DLD1 (cell line): ENCODE results near the gene SAE1.
"Not testable (repeated sequence)": the region's sequence is repeated elsewhere in the genome, so short reads cannot be mapped to it uniquely, and the experiment has no call there.

ENCODE experiments used
- in situ Hi-C: cut with HindIII; loops from 2 replicates; pipeline ENCODE4 v1.10.0; 2017; ENCODE audit warnings: low sequenced_read_pairs

SAE1 gene

DNA sequence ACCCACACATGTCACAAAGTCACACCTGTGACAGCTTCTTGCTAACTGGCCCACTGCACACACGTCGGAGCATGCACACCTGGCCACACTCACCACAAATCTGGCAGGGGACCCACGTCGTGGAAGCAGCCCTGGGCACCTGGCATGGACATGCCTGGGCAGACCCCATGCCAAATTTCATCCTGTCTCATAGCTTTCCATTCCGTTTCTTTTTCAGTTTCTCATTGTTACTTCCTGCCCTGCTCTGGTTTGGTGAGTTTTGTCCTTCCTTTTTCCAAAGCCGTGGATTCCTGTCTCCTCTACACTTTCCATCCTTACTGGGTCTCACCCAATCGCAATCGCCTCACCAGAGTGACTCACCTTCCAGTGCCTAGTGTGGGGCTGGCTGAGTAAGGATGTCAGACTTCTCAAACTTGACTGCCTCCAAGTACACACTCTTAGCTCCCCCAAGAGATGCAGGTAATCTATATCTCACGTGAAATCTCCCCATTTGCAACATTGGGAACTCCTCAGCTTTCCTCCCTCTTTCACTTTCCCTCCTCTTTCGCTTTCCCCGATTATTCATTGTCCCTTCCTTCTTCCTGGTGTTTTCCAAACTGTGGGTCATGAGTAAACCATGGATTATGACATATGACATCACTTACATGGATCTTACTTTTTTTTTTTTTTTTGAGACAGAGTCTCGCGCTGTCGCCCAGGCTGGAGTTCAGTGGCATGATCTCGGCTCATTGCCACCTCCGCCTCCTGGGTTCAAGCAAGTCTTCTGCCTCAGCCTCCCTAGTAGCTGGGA is 102.0 kb downstream of the SAE1 start:
- in situ Hi-C loops: no loop called here

DNA sequence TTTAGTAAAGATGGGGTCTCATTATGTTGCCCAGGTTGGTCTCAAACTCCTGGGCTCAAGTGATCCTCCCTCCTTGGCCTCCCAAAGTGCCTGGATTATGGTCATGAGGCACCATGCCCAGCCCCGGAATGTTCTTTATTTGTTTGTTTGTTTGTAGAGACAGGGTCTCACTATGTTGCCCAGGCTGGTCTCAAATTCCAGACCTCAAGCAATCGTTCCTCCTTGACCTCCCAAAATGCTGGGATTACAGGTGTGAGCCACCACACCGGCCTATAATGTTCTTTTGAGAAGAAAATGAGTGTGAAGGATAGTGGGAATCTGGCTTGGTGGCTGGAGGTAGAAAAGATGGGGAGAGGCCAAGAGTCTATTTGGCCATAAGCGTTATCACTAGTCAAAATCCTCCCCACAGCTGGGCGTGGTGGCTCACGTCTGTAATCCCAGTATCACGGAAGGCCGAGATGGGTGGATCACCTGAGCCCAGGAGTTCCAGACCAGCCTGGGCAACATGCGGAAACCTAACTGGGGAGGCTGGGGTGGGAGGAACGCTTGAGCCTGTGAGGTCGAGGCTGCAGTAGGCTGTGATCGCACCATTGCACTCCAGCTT is 105.5 kb downstream of the SAE1 start:
- in situ Hi-C loops: no loop called here

DNA sequence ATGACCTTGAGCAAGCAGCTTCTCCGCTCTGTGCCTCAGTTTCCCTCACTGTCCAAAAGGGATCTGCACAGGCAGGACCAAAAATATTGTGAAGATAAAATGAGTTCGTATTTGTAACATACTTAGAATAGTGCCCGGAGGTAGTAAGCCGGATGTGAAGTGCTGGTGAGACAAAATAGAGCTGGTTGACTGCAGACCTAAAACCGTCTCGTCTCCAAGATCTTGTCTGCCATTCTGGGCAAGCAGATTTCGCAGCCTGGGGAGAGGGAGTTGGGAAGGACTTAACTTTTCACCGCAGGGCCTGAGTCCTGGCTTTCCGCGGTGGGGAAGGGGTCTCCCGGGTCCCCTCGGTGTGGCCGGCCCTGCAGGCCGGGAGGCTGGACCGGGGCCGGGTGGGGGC is 108.5 kb downstream of the SAE1 start:
- in situ Hi-C loops: no loop called here

DNA sequence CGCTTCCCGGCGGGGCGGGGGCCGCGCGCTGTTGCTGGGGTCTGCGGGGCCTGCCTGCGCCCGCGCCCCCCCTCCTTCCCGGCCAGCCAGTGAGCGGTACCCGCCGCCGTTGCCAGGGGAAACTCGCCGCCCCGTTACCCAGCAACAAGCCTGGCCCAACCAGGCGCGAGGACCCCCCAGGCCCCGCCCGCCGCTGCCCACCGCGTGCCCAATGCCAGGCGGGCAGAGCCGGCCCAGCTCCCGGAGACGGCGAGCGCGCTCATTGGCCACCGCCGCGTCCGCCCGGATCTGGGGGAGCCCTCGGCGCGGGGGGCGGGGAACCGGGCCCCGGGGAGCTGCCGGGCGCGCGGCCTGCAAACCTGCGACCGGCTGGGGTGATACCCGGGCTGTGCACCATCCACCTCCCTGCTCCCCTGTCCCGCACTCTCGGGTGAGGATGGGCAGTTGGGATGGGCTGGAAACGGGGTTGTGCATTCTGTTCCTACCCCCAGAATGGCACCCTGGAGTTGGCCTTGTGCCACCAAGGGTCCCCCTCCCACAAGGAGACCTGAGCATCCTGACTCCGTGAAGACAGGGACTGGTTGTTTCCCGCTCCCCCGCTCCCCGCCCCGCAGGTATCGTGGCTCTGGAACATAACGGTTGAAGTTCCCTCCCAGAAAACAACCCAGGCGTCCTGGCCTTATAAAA is 109.1 kb downstream of the SAE1 start:
- in situ Hi-C loops: no loop called here

DNA sequence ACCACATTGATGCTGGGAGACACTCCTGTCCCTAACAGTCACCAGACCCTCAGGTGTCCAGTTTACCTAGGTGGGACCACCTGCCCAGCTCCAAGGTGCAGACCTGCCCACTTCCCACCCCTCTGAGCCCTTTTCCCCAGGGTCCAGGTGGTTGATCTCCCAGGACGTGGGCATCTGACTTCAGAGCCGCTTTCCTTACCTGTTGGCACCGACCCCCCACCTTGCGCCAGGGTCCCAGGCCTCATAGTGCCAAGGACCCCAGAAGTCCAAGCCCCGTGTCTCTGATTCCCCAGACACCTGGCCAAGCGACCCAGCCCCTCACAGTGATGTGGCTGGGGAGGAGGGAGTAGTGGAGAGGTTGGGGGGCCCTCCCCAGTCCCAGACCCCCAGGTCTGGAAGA is 109.9 kb downstream of the SAE1 start:
- in situ Hi-C loops: no loop called here

DNA sequence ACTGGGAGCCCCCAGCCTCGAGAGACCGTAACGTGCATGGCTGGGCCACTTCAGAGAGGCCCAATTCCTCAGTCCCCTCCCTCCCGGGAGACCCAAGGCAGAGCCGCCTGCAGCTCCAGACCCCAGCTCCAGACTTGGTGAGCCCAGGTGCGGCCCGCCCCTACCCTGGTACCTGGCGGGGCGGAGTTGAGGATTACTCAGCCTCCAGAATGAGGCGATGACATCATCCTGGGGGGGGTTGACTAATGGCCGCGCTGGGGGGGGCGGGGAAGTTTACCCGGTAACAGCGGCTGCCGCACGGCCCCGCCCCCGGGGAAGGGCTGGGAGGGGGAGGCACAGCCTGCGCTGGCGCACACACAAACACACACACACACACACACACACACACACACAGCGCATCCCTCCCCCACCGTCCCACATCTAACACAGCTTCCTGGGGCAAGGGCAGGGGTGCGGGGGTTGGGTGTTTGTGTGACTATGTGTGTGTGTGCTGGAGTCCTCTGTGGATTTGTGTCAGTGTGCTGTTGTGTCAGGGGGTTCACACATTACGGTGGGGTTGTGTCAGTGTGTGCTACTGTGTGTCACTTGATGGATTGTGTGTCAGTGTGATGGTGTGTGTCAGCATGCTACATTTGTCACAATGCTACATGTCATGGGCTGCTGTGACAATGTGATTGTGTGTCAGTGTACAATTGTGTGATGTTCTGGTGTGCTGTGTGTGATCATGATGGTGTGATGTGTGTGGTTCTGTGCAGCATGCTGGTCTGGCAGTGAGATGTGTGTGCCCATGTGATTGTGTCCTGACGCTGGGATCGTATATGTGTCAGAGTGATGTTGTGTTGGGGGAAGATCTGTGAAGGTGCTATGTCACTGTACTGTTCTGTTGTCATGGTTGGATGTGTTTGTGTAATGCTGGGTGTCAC is 110.6 kb downstream of the SAE1 start:
- in situ Hi-C loops: no loop called here

DNA sequence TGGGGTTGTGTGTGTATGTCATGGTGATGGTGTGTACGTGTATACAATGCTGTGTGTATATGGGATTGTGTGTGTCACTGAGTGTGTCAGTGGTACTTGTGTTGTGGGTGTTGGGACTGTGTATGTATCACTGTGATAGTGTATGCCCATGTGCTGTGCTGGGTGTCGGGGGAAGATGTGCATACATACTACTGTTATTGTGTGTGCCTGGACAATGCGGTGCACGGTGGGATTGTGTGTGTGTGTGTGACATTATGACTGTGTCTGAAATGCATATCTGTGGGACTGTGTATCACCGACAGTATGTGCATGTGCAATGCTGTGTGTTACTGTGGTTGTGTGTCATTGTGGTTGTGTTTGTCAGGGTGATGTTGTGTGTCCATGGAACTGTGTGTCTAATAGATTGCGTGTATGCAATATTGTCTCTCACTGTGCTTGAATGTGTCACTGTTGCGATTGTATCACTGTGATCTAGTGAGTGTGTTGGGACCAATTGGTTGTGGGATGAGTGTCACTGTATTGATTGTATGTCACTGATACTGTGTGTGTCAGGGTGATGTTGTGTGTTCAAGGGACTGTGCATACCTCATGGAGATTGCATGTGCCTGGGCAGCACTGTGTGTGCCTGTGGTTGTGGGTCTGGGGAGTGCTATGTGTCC is 111.4 kb downstream of the SAE1 start:
- in situ Hi-C loops: no loop called here

DNA sequence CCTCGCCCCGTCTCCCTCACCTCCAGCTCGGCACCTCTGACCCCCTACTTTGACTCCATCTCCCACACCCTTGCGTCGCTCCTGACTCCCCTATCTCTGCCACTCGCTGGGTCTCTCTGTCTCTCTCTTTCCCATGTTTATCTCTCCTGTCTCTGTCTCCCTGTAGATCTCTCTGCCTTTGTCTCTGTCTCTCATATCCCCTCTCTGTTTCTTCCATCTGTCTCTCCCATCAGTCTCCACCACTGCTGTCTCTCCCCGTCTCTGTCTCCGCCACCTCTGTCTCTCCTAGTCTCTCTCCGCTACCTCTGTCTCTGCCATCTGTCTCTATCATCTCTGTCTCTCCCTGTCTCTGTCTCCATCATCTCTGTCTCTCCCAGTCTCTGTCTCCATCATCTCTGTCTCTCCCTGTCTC is 112.7 kb downstream of the SAE1 start:
- in situ Hi-C loops: no loop called here

DNA sequence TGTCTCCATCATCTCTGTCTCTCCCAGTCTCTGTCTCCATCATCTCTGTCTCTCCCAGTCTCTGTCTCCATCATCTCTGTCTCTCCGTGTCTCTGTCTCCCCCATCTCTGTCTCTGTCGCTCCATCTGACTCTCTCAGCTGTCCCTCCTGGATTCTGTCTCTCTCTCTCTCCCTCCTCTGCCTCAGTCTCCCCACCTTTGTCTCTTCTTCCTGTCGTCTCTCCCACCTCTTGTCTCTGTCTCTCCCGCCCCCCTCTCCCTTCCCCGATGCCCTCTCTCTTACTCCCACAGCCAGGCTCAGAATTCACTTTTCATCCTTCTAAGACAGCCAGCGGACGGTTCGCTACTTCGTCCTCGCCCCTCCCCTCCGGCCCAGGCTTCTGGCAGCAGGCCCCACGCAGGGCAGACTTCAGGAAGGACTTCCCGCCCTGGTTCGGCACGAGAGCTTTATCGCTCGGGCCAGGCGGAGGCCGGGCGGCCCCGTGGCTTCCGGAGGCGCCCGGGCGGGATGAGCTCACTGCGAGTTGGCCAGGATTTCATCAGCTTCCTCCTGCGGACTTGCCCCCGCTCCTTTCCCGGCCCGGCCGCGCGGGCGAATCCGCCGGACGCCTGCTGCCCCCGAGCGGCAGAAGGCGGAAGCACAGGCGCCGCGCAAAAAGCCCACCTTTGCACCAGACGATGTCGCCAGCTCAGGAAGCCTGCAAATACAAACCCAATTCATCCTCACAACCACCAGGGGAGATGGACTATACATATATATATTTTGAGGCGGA is 113.3 kb downstream of the SAE1 start:
- in situ Hi-C loops: no loop called here

DNA sequence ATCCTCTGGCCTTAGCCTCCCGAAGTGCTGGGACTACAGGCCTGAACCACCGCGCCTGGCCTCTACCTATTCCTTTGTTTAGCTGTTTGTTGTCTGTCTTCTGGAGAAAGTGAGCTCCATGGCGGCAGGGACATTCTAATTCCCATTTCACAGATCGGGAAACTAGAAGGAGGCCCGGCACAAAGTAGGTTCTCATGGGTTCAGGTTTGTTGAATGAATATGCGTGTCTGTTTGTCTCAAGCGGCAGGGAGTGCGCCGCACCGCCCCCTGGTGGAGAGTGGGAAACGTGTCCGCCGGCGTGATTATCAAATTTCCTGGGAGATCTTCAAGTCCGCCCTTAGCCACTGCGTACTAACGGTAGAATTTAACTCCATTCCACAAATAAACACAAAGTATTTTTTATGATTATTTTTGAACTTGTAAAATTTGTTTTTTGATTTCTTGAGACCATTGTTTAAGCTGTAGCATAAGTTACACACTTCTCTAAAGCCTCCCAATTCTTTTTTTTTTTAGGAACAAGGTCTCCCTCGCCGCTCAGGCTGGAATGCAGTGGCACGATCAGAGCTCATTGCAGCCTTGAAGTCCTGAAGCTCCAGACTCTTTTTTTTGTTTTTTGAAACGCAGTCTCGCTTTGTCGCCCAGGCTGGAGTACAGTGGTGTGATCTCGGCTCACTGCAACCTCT is 116.8 kb downstream of the SAE1 start:
- in situ Hi-C loops: no loop called here

DNA sequence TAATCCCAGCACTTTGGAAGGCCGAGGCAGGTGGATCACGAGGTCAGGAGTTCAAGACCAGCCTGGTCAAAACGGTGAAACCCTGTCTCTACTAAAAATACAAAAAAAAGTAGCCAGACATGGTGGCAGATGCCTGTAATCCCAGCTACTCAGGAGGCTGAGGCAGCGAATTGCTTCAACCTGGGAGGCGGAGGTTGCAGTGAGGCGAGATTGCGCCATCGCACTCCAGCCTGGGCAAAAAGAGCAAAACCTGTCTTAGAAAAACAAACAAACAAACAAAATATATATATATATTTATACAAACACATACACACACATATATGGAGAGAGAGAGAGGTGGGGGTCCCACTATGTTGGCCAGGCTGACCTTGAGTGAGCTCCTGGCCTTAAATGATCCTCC is 122.4 kb downstream of the SAE1 start:
- in situ Hi-C loops: not testable (repeated sequence)

DNA sequence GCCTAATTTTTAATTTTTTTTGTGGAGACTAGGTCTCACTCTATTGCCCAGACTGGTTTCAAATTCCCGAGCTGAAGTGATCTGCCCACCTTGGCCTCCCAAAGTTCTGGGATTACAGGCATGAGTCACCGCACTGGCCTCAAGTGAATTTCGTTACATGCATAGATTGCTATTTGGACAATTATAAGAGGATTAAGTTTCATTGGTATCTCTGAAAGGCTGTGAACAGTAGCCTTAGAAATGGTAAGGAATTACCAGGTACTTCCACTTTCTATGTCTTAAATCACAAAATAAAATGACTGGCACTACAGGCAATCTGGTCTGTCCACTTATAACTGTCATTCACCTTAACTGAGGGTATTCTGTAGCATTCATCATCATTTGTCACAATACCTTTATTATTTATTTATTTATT is 122.8 kb downstream of the SAE1 start:
- in situ Hi-C loops: no loop called here

DNA sequence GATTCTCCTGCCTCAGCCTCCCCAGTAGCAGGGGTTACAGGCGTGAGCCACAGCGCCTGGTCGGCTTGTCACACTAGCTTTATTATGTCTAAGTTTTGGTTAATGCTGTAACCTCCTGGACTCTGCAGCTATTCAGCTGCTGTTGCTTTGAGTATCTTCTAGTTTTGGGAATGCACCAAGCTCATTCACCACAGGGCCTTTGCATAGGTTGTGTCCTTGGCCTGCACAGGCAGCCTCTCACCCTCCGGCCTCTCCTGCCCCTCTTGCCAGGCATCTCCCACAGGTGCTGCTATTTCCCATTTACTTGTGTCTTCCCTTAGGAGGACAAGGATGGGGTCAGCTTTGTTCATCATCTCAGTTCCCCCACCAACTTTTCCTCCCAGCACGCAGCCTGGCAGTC is 123.3 kb downstream of the SAE1 start:
- in situ Hi-C loops: no loop called here

DNA sequence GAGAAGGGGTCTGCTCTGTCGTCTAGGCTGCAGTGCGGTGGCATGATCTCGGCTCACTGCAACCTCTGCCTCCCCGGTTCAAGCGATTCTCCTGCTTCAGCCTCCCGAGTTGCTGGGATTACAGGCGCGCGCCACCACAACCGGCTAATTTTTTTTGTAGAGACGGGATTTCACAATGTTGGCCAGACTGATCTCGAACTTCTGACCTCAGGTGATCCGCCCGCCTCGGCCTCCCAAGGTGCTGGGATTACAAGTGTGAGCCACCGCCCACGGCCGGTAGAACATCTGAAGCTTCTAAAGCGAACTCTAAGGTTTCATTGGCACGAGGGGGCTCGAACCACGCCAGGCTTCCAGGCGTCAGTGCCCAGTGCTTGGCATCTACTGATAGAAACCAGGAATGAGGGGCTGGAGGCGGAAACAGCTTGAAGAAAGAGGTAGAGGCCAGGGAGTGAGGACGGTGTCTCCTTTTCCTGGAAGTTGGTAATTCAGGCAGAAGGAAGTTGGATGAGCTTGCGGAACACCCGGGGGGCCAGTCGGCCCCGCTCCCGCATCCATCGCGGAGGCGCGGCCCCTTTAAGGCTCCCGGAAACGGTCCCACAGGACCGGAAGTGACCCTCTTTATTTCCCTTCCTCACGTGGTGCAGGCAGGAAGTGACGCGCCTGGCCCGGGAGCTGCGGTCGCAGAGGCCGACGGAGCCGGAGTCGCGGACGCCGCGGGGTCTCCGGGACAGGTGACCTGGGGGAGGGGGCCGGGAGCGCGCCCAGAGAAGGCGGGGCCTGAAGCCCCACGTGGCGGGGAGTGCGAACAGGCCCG is 125.5 kb downstream of the SAE1 start, which contains the start of gene CCDC9:
TSS of gene CCDC9 (plus strand) at position 647 of the 814 bp plus-strand sequence. CDS start 1,876 bp downstream, outside the sequence.
- in situ Hi-C loops: no loop called here

DNA sequence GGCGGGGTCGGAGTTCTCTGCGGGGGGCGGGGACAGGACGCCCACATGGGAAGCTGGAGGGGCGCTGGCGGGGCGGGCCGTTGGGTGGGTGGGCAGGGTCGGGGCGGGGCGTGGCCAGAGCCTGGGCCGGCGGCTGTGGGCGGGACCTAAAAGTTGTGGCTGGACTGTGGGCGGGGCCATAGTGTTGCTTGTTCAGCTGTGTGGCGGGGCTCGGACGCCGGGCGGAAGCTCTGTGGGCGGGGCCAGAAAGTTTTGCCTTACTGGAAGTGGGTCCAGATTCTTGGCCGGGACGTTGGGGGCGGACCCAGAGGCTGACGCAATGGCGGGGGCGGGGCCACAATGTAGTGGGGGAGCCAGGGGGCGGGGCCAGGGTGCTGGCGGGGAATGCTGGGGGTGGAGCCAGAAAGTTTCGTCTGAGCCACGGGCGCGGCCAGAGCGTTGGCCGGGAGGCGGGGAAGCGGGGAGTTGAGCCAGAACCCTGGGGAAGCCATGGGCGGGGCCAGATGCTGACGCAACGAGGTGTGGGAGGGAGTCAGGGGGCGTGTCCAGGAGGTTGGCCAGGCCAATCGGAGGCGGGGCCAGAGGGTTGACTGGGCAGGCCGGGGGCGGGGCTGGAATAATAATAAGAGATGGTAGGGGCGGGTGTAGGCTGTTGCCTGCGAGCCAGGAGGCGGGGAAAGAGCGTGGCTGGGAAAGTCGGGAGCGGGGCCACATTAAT is 126.2 kb downstream of the SAE1 start:
- in situ Hi-C loops: no loop called here

DNA sequence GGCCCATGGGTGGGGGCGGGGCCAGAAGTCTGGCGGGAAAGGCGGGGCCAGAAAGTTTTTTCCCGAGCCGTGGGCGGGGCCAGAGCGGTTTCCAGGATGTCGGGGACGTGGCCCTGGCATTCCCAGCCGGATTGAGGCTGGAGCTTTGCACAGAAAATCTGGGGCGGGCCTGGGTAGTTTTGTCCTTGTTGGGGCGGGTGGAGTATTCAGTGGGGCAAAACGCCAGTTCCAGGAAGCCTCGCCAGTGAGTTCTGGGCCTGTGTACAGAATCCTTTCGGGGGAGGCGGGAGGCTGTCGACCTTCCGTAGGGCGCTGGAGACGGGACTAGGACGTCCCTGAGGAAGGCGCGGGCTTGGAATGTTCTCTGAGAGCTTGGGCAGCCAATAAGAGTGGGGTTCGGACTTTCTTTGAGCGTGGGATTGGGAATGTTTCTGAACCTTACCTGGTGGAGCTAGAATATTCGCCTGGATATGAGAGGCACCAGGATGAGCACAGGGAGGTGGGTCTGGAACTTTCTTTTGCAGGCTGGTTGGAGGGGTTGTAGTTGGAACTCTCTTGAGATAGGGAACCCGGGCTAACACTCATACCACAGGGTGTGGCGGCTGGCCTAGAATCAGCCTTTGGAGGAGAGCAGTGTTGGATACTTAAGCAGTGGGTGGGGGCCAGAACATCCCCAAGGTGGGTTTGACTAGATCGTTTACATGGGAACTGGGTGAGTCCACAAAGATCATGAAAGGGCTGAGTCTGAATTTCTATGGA is 127.0 kb downstream of the SAE1 start:
- in situ Hi-C loops: no loop called here

DNA sequence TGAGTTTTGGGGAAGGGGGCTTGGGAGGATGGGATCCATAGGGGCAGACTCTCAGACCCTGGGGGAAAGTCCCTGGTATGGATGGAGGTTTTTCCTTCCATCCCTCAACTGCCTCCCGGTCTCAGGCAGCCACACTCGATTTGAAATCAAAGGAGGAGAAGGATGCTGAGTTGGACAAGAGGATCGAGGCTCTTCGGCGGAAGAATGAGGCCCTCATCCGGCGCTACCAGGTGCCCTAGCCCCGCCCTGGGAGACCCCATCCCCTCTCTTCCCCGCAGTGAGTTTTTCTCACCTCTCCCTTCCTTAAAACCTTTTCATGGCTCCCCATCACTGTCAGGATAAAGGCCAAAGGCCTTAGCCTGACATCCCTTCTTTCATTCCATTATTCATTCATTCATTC is 127.8 kb downstream of the SAE1 start:
- in situ Hi-C loops: no loop called here
